Activated naive CD4-positive, alpha-beta T cell treated with anti-CD3 and anti-CD28 coated beads, Interleukin-2, amount 10 ng/mL, durations not matched to agents 7 days and 5 days (primary cell): ENCODE data around the gene PRR7.
A peak's percentile ranks its signal among the peaks of the same experiment; 100 is the strongest.

ENCODE experiments used
- CTCF ChIA-PET: fragments of 350-600 bp; sonication (Branson Sonifier 250); formaldehyde crosslinking; loops from one replicate; lab custom pipeline; 2021; ENCODE audit warnings: antibody characterized with exemption; lab: Charles Lee
- DNase-seq: peaks from one replicate; pipeline ENCODE4 v3.0.0-alpha.2; 2020
- H3K27ac Mint-ChIP-seq: one replicate; pipeline ENCODE4 v1.8.0; 2021; ENCODE audit warnings: mild to moderate bottlenecking, moderate library complexity, mixed read lengths
- H3K27me3 Mint-ChIP-seq: one replicate; pipeline ENCODE4 v1.8.0; 2021; ENCODE audit warnings: mild to moderate bottlenecking, mixed read lengths
- H3K36me3 Mint-ChIP-seq: one replicate; pipeline ENCODE4 v1.8.0; 2021; ENCODE audit warnings: mixed read lengths
- H3K4me1 Mint-ChIP-seq: one replicate; pipeline ENCODE4 v1.8.0; 2021; ENCODE audit warnings: mixed read lengths
- H3K4me3 Mint-ChIP-seq: one replicate; pipeline ENCODE4 v1.8.0; 2021; ENCODE audit warnings: mild to moderate bottlenecking, moderate library complexity, mixed read lengths
- H3K9me3 Mint-ChIP-seq: one replicate; pipeline ENCODE4 v1.8.0; 2021; ENCODE audit warnings: mixed read lengths

Gene PRR7

GRCh38 chr5:177496727-177497291, 50.2 kb downstream of the PRR7 start:
- no peaks in the 10 kb centered on the region for H3K9me3 Mint-ChIP-seq
- H3K4me3 Mint-ChIP-seq: peak overlapping the region; percentile 81
- peaks cover 36% of the 10 kb centered on the region for H3K4me1 Mint-ChIP-seq
- peaks cover 7% of the 10 kb centered on the region for H3K36me3 Mint-ChIP-seq
- no peak for DNase-seq
- peaks cover 32% of the 10 kb centered on the region for H3K27me3 Mint-ChIP-seq
- H3K27ac Mint-ChIP-seq: no peak overlapping the region
- CTCF ChIA-PET: interaction anchor here (0.7 to 7.6 kb wide), 6 partner anchors 10 to 187 kb away, joined by 3 to 114 read pairs (median 5); no protein-coding TSS in a partner anchor

- H3K27ac Mint-ChIP-seq: no peak within 1 kb of the TSS
- H3K9me3 Mint-ChIP-seq: no peaks in the 10 kb centered on the region
Observed at GRCh38 chr5:177497292-177498012, 50.8 kb downstream of the PRR7 start, which contains the start of gene PDLIM7. PDLIM7 (minus strand) TSS chr5:177497604; CDS start chr5:177496512, 1,092 bp downstream.

GRCh38 chr5:177498013-177498787, 51.6 kb downstream of the PRR7 start:
- peak; percentile 61 for DNase-seq
- H3K36me3 Mint-ChIP-seq: peaks cover 1% of the 10 kb centered on the region
- CTCF ChIA-PET: interaction anchor here (1.0 to 7.6 kb wide), 8 partner anchors 9 to 189 kb away, joined by 3 to 114 read pairs (median 5); no protein-coding TSS in a partner anchor
- no peaks in the 10 kb centered on the region for H3K9me3 Mint-ChIP-seq
- H3K4me3 Mint-ChIP-seq: peak overlapping the region; percentile 81
- peaks cover 35% of the 10 kb centered on the region for H3K4me1 Mint-ChIP-seq
- H3K27ac Mint-ChIP-seq: no peak overlapping the region
- peaks cover 32% of the 10 kb centered on the region for H3K27me3 Mint-ChIP-seq

More at GRCh38 chr5:177497292-177498012, 50.8 kb downstream of the PRR7 start, which contains the start of gene PDLIM7:
- Mint-ChIP-seq H3K4me1 (peaks cover 36% of the 10 kb centered on the region), H3K4me3 (peak within 1 kb of the TSS; percentile 81), H3K27me3 (peaks cover 32% of the 10 kb centered on the region), H3K36me3 (peaks cover 6% of the 10 kb centered on the region)
- peak; percentile 95 for DNase-seq
- CTCF ChIA-PET: interaction anchor here (1.0 to 7.6 kb wide), 5 partner anchors 10 to 188 kb away, joined by 3 to 114 read pairs (median 6); no protein-coding TSS in a partner anchor

- H3K4me1 Mint-ChIP-seq: peaks cover 21% of the 10 kb centered on the region
- no peak overlapping the region for H3K4me3 Mint-ChIP-seq
- H3K9me3 Mint-ChIP-seq: no peaks in the 10 kb centered on the region
- H3K36me3 Mint-ChIP-seq: no peaks in the 10 kb centered on the region
- H3K27ac Mint-ChIP-seq: no peak overlapping the region
- H3K27me3 Mint-ChIP-seq: peaks cover 32% of the 10 kb centered on the region
- CTCF ChIA-PET: interaction anchor here (1.4 to 7.6 kb wide), 8 partner anchors 16 to 128 kb away, joined by 4 to 114 read pairs (median 12); no protein-coding TSS in a partner anchor
- no peak for DNase-seq
Observed at GRCh38 chr5:177499842-177500241, 53.2 kb downstream of the PRR7 start.

- H3K4me3 Mint-ChIP-seq: no peak overlapping the region
- CTCF ChIA-PET: interaction anchor here (0.7 to 7.6 kb wide), 28 partner anchors 9 to 386 kb away, joined by 3 to 114 read pairs (median 4); partner anchors contain the start of gene GRK6
- H3K27ac Mint-ChIP-seq: no peak overlapping the region
- no peaks in the 10 kb centered on the region for H3K36me3 Mint-ChIP-seq
- DNase-seq: peak; percentile 89
- H3K9me3 Mint-ChIP-seq: no peaks in the 10 kb centered on the region
- peaks cover 16% of the 10 kb centered on the region for H3K4me1 Mint-ChIP-seq
- peaks cover 32% of the 10 kb centered on the region for H3K27me3 Mint-ChIP-seq
Observed at GRCh38 chr5:177500685-177501522, 54.3 kb downstream of the PRR7 start.

- CTCF ChIA-PET: interaction anchor here (0.7 to 7.6 kb wide), 23 partner anchors 9 to 388 kb away, joined by 3 to 114 read pairs (median 5); partner anchors contain the start of gene GRK6
- Mint-ChIP-seq H3K36me3 (no peaks in the 10 kb centered on the region), H3K4me1 (peaks cover 11% of the 10 kb centered on the region), H3K4me3 (no peak overlapping the region), H3K27me3 (peaks cover 32% of the 10 kb centered on the region), H3K27ac (no peak overlapping the region), H3K9me3 (no peaks in the 10 kb centered on the region)
- no peak for DNase-seq
Observed at GRCh38 chr5:177501874-177502678, 55.5 kb downstream of the PRR7 start.

- Mint-ChIP-seq H3K36me3 (no peaks in the 10 kb centered on the region), H3K27me3 (peaks cover 28% of the 10 kb centered on the region), H3K4me1 (peaks cover 9% of the 10 kb centered on the region), H3K27ac (no peak overlapping the region), H3K4me3 (no peak overlapping the region), H3K9me3 (no peaks in the 10 kb centered on the region)
- DNase-seq: no peak
- CTCF ChIA-PET: interaction anchor here (1.0 to 7.6 kb wide), 8 partner anchors 9 to 193 kb away, joined by 3 to 114 read pairs (median 8); no protein-coding TSS in a partner anchor
Observed at GRCh38 chr5:177502886-177503285, 56.3 kb downstream of the PRR7 start.

- Mint-ChIP-seq H3K4me3 (no peak overlapping the region), H3K9me3 (no peaks in the 10 kb centered on the region), H3K27ac (no peak overlapping the region), H3K4me1 (peaks cover 4% of the 10 kb centered on the region), H3K27me3 (peaks cover 21% of the 10 kb centered on the region), H3K36me3 (no peaks in the 10 kb centered on the region)
- CTCF ChIA-PET: interaction anchor here (1.0 to 7.6 kb wide), 5 partner anchors 8 to 113 kb away, joined by 3 to 114 read pairs (median 5); no protein-coding TSS in a partner anchor
- DNase-seq: no peak
Observed at GRCh38 chr5:177503351-177504085, 56.9 kb downstream of the PRR7 start.

GRCh38 chr5:177504086-177505056, 57.8 kb downstream of the PRR7 start:
- Mint-ChIP-seq H3K27ac (no peak overlapping the region), H3K9me3 (no peaks in the 10 kb centered on the region), H3K36me3 (no peaks in the 10 kb centered on the region), H3K4me1 (no peaks in the 10 kb centered on the region), H3K27me3 (peaks cover 13% of the 10 kb centered on the region), H3K4me3 (no peak overlapping the region)
- DNase-seq: no peak
- CTCF ChIA-PET: interaction anchor here (0.6 to 7.6 kb wide), 5 partner anchors 12 to 115 kb away, joined by 3 to 114 read pairs (median 5); no protein-coding TSS in a partner anchor

GRCh38 chr5:177505075-177505474, 58.5 kb downstream of the PRR7 start:
- H3K27ac Mint-ChIP-seq: no peak overlapping the region
- DNase-seq: no peak
- peaks cover 3% of the 10 kb centered on the region for H3K4me1 Mint-ChIP-seq
- peaks cover 6% of the 10 kb centered on the region for H3K27me3 Mint-ChIP-seq
- CTCF ChIA-PET: interaction anchor here (0.6 to 1.4 kb wide), 3 partner anchors 11 to 116 kb away, joined by 3 read pairs; no protein-coding TSS in a partner anchor
- H3K9me3 Mint-ChIP-seq: no peaks in the 10 kb centered on the region
- no peaks in the 10 kb centered on the region for H3K36me3 Mint-ChIP-seq
- no peak overlapping the region for H3K4me3 Mint-ChIP-seq
